ENCODE data around the gene TRIM54. TPM values are rescaled to one million over a fixed set of nuclear protein-coding genes. Genes with fewer than 3 reads are reported as not detected.

TRIM54 gene
- polyA plus RNA-seq, 3 donors: not detected

- H3K9me3 ChIP-seq (replicated peaks in 1 of 2; ENCODE audit: control insufficient read depth in 1 of 2, insufficient read depth in 1 of 2, low read length in 2 of 2): no peaks in the 10 kb centered on the region
- peaks cover 43% of the 10 kb centered on the region for H4K20me1 ChIP-seq (ENCODE audit: insufficient read depth, low read length)
- no peak overlapping the region for H3K4me3 ChIP-seq (replicated peaks in 1 of 3; ENCODE audit: low read depth in 2 of 3, low read length in 3 of 3)
- no peak overlapping the region for H3K4me3 Mint-ChIP-seq
- peaks cover 92% of the 10 kb centered on the region for H3K79me2 ChIP-seq (ENCODE audit: insufficient read depth, low read length)
- peak overlapping the region in 6 of 7 donors; percentile 31 to 71 (median 36) for H3K27ac Mint-ChIP-seq
- H3K9ac ChIP-seq (ENCODE audit: insufficient read depth, low read length, poor library complexity, severe bottlenecking): no peak overlapping the region
- no peak overlapping the region for H3K27ac ChIP-seq (ENCODE audit: low read depth in 1 of 2, low read length in 2 of 2)
- H3K27me3 ChIP-seq (ENCODE audit: control insufficient read depth in 2 of 2, insufficient read depth in 2 of 2, low read length in 2 of 2): no peaks in the 10 kb centered on the region
- peaks cover 8 to 38% of the 10 kb centered on the region in 2 donors for H3K36me3 Mint-ChIP-seq
- H3K4me1 ChIP-seq (ENCODE audit: control insufficient read depth in 1 of 2, insufficient read depth in 2 of 2, low read length in 2 of 2): peaks cover 16 to 28% of the 10 kb centered on the region in 2 donors
- no peak overlapping the region for H2AFZ ChIP-seq (ENCODE audit: insufficient read depth, low read depth, low read length, poor library complexity, severe bottlenecking)
- 75% methylated on average over 4 of the region's 7 CpGs for WGBS (ENCODE audit: insufficient coverage)
- H3K4me1 Mint-ChIP-seq: peaks cover 40% of the 10 kb centered on the region
- TF ChIP-seq CTCF (IDR thresholded peaks at IDR 0.05): no peak
- peaks cover 0 to 2% (median 0%) of the 10 kb centered on the region in 3 donors for H3K27me3 Mint-ChIP-seq (ENCODE audit: low read depth in 3 of 3)
- intact Hi-C loops (cut with micrococcal nuclease): no loop called here
- no peak overlapping the region for H3K4me2 ChIP-seq (replicated peaks; ENCODE audit: extremely low read depth, low read length, poor library complexity, severe bottlenecking)
- DNase-seq: no peak
- peaks cover 3 to 13% of the 10 kb centered on the region in 2 donors for H3K36me3 ChIP-seq (replicated peaks in 1 of 2; ENCODE audit: control insufficient read depth in 1 of 2, insufficient read depth in 2 of 2, low read length in 2 of 2)
- no peaks in the 10 kb centered on the region for H3K9me3 Mint-ChIP-seq
Measured at GRCh38 chr2:27353762-27354596, 71.8 kb downstream of the TRIM54 start.

- Histone ChIP-seq H3K9me3 (replicated peaks in 1 of 2; ENCODE audit: control insufficient read depth in 1 of 2, insufficient read depth in 1 of 2, low read length in 2 of 2) (no peaks in the 10 kb centered on the region), H4K20me1 (ENCODE audit: insufficient read depth, low read length) (peaks cover 39% of the 10 kb centered on the region), H3K4me2 (replicated peaks; ENCODE audit: extremely low read depth, low read length, poor library complexity, severe bottlenecking) (no peak overlapping the region), H3K36me3 (replicated peaks in 1 of 2; ENCODE audit: control insufficient read depth in 1 of 2, insufficient read depth in 2 of 2, low read length in 2 of 2) (peaks cover 3 to 9% of the 10 kb centered on the region in 2 donors), H3K27ac (ENCODE audit: low read depth in 1 of 2, low read length in 2 of 2) (no peak overlapping the region), H3K4me3 (replicated peaks in 1 of 3; ENCODE audit: low read depth in 2 of 3, low read length in 3 of 3) (no peak overlapping the region), H3K9ac (ENCODE audit: insufficient read depth, low read length, poor library complexity, severe bottlenecking) (no peak overlapping the region), H2AFZ (ENCODE audit: insufficient read depth, low read depth, low read length, poor library complexity, severe bottlenecking) (no peak overlapping the region), H3K79me2 (ENCODE audit: insufficient read depth, low read length) (peaks cover 88% of the 10 kb centered on the region), H3K4me1 (ENCODE audit: control insufficient read depth in 1 of 2, insufficient read depth in 2 of 2, low read length in 2 of 2) (peaks cover 16 to 28% of the 10 kb centered on the region in 2 donors), H3K27me3 (ENCODE audit: control insufficient read depth in 2 of 2, insufficient read depth in 2 of 2, low read length in 2 of 2) (no peaks in the 10 kb centered on the region)
- Mint-ChIP-seq H3K36me3 (peaks cover 6 to 32% of the 10 kb centered on the region in 2 donors), H3K4me3 (no peak overlapping the region), H3K9me3 (no peaks in the 10 kb centered on the region), H3K27ac (peak overlapping the region in 1 of 7 donors; percentile 35), H3K27me3 (ENCODE audit: low read depth in 3 of 3) (peaks cover 0 to 1% (median 0%) of the 10 kb centered on the region in 3 donors), H3K4me1 (peaks cover 40% of the 10 kb centered on the region)
- no CpG with 5 or more reads among the region's 7 CpGs for WGBS (ENCODE audit: insufficient coverage)
- TF ChIP-seq CTCF (IDR thresholded peaks at IDR 0.05): no peak
- intact Hi-C loops (cut with micrococcal nuclease): no loop called here
- DNase-seq: no peak
Measured at GRCh38 chr2:27354597-27354927, 72.3 kb downstream of the TRIM54 start.

Measured in CD14-positive monocyte (primary cell).